Keratinocyte (primary cell): ENCODE data around the gene DLG1.

Experiments
- CTCF ChIP-seq, 3 experiments: IDR thresholded peaks in 1 of 3; conservative IDR thresholded peaks in 1 of 3; optimal IDR thresholded peaks in 1 of 3; 2 replicates in 2 of 3; 3 replicates in 1 of 3; pipeline versions ENCODE3 to v1.5.1; 2011; ENCODE audit warnings: low read length in 3 of 3, mild to moderate bottlenecking in 3 of 3, moderate library complexity in 2 of 3, control low read depth in 1 of 3, inconsistent platforms in 1 of 3; ENCODE audit not compliant: insufficient read depth in 2 of 3; ENCODE audit errors: extremely low read depth in 1 of 3
- EZH2 ChIP-seq: IDR thresholded peaks from one replicate; pipeline ENCODE4 v1.6.1; 2012; ENCODE audit warnings: inconsistent platforms, mild to moderate bottlenecking, low read length, moderate library complexity

GRCh38 chr3:197155046-197155445, 143.4 kb downstream of the DLG1 start:
- TF ChIP-seq CTCF (optimal IDR thresholded peaks at IDR 0.05 in 1 of 3, IDR thresholded peaks at IDR 0.05 in 1 of 3, conservative IDR thresholded peaks at IDR 0.05 in 1 of 3; ENCODE audit: extremely low read depth in 1 of 3, insufficient read depth in 2 of 3, low read length in 3 of 3) (no peak), EZH2 (no peak)
